Caco-2 (cell line): ENCODE data around the gene XPO4. TPM values are rescaled to one million over a fixed set of nuclear protein-coding genes. Genes with fewer than 3 reads are reported as not detected.
"Not testable (repeated sequence)": the region's sequence is repeated elsewhere in the genome, so short reads cannot be mapped to it uniquely, and the experiment has no call there.

Experiments
- BruUV-seq: library from RNA; stranded (reverse); fragments of 400-500 nt; replicated peaks from 2 replicates; lab custom pipeline; 2021; lab: Mats Ljungman, UMichigan
- CTCF ChIA-PET: fragments of 300-600 bp; sonication (Branson Sonifier 250); formaldehyde crosslinking; loops from one replicate; lab custom pipeline; 2022; ENCODE audit warnings: antibody characterized with exemption; lab: Charles Lee
- POLR2A ChIA-PET: fragments of 300-600 bp; sonication (Branson Sonifier 250); formaldehyde crosslinking; loops from one replicate; lab custom pipeline; 2022; ENCODE audit warnings: antibody characterized with exemption; lab: Charles Lee
- DNase-seq, 2 experiments: peaks; one replicate each; pipeline versions ENCODE4 v3.0.0 to v3.0.0-alpha.2; 2020 to 2022
- H3K27me3 ChIP-seq: replicated peaks from 2 replicates; pipeline ENCODE4 v1.6.0; 2011; ENCODE audit warnings: low read length; ENCODE audit not compliant: control insufficient read depth, insufficient read depth
- H3K36me3 ChIP-seq: 2 replicates; pipeline ENCODE4 v1.5.1; 2011; ENCODE audit warnings: low read length; ENCODE audit not compliant: control insufficient read depth, insufficient read depth
- H3K4me1 ChIP-seq: fragments of 250-450 bp; sonication (Bioruptor Pico); 2 replicates; pipeline ENCODE4 v1.5.1; 2020; ENCODE audit warnings: mild to moderate bottlenecking
- H3K4me3 ChIP-seq: 2 replicates; pipeline ENCODE4 v1.5.1; 2011; ENCODE audit warnings: low read depth, mild to moderate bottlenecking, control low read depth, low read length
- H3K9me3 ChIP-seq: fragments of 250-450 bp; sonication (Bioruptor Pico); 2 replicates; pipeline ENCODE4 v1.5.1; 2020; ENCODE audit warnings: mild to moderate bottlenecking, moderate library complexity
- H3K27ac Mint-ChIP-seq: one replicate; pipeline ENCODE4 v1.8.0; 2022; ENCODE audit warnings: mixed read lengths; ENCODE audit not compliant: unreplicated experiment
- H3K27me3 Mint-ChIP-seq: one replicate; pipeline ENCODE4 v1.8.0; 2022; ENCODE audit warnings: mixed read lengths; ENCODE audit not compliant: insufficient read depth, unreplicated experiment
- H3K36me3 Mint-ChIP-seq: one replicate; pipeline ENCODE4 v1.8.0; 2022; ENCODE audit warnings: mild to moderate bottlenecking, mixed read lengths; ENCODE audit not compliant: insufficient read depth, unreplicated experiment
- H3K4me1 Mint-ChIP-seq: one replicate; pipeline ENCODE4 v1.8.0; 2022; ENCODE audit warnings: low read depth, mixed read lengths; ENCODE audit not compliant: unreplicated experiment
- H3K4me3 Mint-ChIP-seq: one replicate; pipeline ENCODE4 v1.8.0; 2022; ENCODE audit warnings: mild to moderate bottlenecking, moderate library complexity, mixed read lengths; ENCODE audit not compliant: unreplicated experiment
- H3K9me3 Mint-ChIP-seq: one replicate; pipeline ENCODE4 v1.8.0; 2022; ENCODE audit warnings: mixed read lengths; ENCODE audit not compliant: unreplicated experiment
- intact Hi-C: fragments of 100-400 bp; cut with micrococcal nuclease; formaldehyde crosslinking; loops from one replicate; pipeline ENCODE4 v1.10.0; 2022; ENCODE audit not compliant: unreplicated experiment
- total RNA-seq: library from RNA; stranded (reverse); gene quantifications from 2 replicates; pipeline ENCODE4 v1.2.3, GENCODE V29; 2022
- TF ChIP-seq, protein P1 (sequence below), 2 experiments: fragments of 200-600 bp in 1 of 2; IDR thresholded peaks; 1 replicate in 1 of 2; 2 replicates in 1 of 2; pipeline versions ENCODE4 v1.5.1 to v1.8.0; 2011 to 2022; ENCODE audit warnings: antibody characterized with exemption in 1 of 2, control low read depth in 1 of 2, inconsistent platforms in 1 of 2, low read depth in 1 of 2, low read length in 1 of 2, mild to moderate bottlenecking in 1 of 2, moderate library complexity in 1 of 2; ENCODE audit not compliant: insufficient read depth in 1 of 2, severe bottlenecking in 1 of 2, unreplicated experiment in 1 of 2

The XPO4 gene
- total RNA-seq, 1 experiment from 2014 or later: 33.3 TPM

DNA sequence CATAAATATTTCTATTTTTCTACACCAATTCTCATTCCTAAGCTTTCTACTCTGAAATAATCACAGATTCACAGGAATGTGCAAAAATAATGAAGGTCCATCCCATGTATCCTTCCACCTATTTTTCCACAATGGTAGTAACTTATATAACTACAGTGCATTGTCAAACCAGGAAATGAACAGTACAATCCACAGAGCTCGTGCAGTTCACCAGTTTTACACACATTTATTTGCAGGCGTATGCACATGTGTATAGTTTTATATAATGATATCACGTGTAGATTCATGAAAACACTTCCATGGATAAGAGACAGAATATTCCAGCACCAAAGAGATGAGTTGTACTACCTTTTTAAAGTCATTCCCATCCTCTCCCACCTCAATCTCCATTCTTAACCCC lies 141.7 kb downstream of the XPO4 start:
- BruUV-seq: no TSS peak
- CTCF ChIA-PET: no interaction called here
- POLR2A ChIA-PET: no interaction called here
- H3K27me3 ChIP-seq: no peaks in the 10 kb centered on the region
- no peak for DNase-seq
- Mint-ChIP-seq H3K27ac (no peak overlapping the region), H3K4me3 (no peak overlapping the region), H3K9me3 (peaks cover 12% of the 10 kb centered on the region), H3K27me3 (no peaks in the 10 kb centered on the region), H3K36me3 (no peaks in the 10 kb centered on the region), H3K4me1 (peaks cover 7% of the 10 kb centered on the region)
- H3K36me3 ChIP-seq: no peaks in the 10 kb centered on the region
- no peak overlapping the region for H3K4me3 ChIP-seq
- peaks cover 8% of the 10 kb centered on the region for H3K9me3 ChIP-seq
- TF ChIP-seq, protein P1, sequence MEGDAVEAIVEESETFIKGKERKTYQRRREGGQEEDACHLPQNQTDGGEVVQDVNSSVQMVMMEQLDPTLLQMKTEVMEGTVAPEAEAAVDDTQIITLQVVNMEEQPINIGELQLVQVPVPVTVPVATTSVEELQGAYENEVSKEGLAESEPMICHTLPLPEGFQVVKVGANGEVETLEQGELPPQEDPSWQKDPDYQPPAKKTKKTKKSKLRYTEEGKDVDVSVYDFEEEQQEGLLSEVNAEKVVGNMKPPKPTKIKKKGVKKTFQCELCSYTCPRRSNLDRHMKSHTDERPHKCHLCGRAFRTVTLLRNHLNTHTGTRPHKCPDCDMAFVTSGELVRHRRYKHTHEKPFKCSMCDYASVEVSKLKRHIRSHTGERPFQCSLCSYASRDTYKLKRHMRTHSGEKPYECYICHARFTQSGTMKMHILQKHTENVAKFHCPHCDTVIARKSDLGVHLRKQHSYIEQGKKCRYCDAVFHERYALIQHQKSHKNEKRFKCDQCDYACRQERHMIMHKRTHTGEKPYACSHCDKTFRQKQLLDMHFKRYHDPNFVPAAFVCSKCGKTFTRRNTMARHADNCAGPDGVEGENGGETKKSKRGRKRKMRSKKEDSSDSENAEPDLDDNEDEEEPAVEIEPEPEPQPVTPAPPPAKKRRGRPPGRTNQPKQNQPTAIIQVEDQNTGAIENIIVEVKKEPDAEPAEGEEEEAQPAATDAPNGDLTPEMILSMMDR (IDR thresholded peaks at IDR 0.05; ENCODE audit: insufficient read depth in 1 of 2, low read depth in 1 of 2, low read length in 1 of 2, severe bottlenecking in 1 of 2, unreplicated experiment in 1 of 2): no peak
- intact Hi-C loops: no loop called here
- H3K4me1 ChIP-seq: no peaks in the 10 kb centered on the region

DNA sequence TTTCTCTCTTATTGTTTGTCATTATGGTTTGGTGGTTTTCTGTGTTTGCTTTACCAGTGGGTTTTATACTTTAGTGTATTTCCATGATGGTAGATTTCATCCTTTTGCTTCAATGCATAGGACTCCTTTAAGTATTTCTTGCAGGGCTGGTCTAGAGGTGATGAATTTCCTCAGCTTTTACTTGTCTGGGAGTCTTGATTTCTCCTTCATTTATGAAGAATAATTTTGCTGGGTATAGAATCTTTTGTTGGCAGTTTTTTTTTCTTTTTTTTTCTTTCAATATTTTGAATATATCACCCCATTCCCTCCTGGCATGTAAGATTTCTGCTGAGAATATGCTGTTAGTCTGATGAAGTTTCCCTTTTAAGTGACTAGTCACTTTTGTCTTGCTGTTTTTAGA lies 148.5 kb downstream of the XPO4 start:
- H3K9me3 ChIP-seq: peaks cover 24% of the 10 kb centered on the region
- DNase-seq: no peak
- Mint-ChIP-seq H3K36me3 (no peaks in the 10 kb centered on the region), H3K4me3 (no peak overlapping the region), H3K27me3 (no peaks in the 10 kb centered on the region), H3K4me1 (peaks cover 7% of the 10 kb centered on the region), H3K9me3 (peaks cover 51% of the 10 kb centered on the region), H3K27ac (no peak overlapping the region)
- POLR2A ChIA-PET: interaction anchor here (0.6 kb wide), 1 partner anchor 247 kb away, joined by 5 read pairs; no protein-coding TSS in a partner anchor
- BruUV-seq: no TSS peak
- no peaks in the 10 kb centered on the region for H3K36me3 ChIP-seq
- CTCF ChIA-PET: no interaction called here
- TF ChIP-seq, protein P1 (IDR thresholded peaks at IDR 0.05; ENCODE audit: insufficient read depth in 1 of 2, low read depth in 1 of 2, low read length in 1 of 2, severe bottlenecking in 1 of 2, unreplicated experiment in 1 of 2): no peak
- no peaks in the 10 kb centered on the region for H3K27me3 ChIP-seq
- no peaks in the 10 kb centered on the region for H3K4me1 ChIP-seq
- H3K4me3 ChIP-seq: no peak overlapping the region
- intact Hi-C loops: no loop called here

DNA sequence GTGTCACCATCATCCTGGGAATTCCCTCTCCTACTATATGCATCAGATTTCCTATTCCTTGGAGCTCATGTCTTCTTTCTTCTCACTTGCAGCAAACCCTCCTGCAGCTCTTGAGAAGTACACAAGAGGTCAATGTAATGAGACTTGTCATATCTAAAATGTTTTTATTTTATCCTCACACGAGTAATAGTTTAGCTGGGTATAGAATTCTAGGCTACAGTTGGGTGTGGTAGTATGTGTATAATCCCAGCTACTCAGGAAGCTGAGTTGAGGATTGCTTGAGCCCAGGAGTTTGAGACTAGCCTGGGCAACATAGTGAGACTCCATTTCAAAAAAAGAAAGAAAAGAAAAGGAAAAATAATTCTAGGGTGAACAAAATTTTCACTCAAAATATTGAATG lies 153.2 kb downstream of the XPO4 start:
- Mint-ChIP-seq H3K9me3 (peaks cover 46% of the 10 kb centered on the region), H3K36me3 (no peaks in the 10 kb centered on the region), H3K4me3 (no peak overlapping the region), H3K27me3 (no peaks in the 10 kb centered on the region), H3K27ac (no peak overlapping the region), H3K4me1 (no peaks in the 10 kb centered on the region)
- intact Hi-C loops: no loop called here
- TF ChIP-seq, protein P1 (IDR thresholded peaks at IDR 0.05; ENCODE audit: insufficient read depth in 1 of 2, low read depth in 1 of 2, low read length in 1 of 2, severe bottlenecking in 1 of 2, unreplicated experiment in 1 of 2): no peak
- peaks cover 17% of the 10 kb centered on the region for H3K9me3 ChIP-seq
- BruUV-seq: no TSS peak
- H3K4me1 ChIP-seq: no peaks in the 10 kb centered on the region
- CTCF ChIA-PET: no interaction called here
- H3K4me3 ChIP-seq: no peak overlapping the region
- POLR2A ChIA-PET: no interaction called here
- no peak for DNase-seq
- no peaks in the 10 kb centered on the region for H3K27me3 ChIP-seq
- no peaks in the 10 kb centered on the region for H3K36me3 ChIP-seq

DNA sequence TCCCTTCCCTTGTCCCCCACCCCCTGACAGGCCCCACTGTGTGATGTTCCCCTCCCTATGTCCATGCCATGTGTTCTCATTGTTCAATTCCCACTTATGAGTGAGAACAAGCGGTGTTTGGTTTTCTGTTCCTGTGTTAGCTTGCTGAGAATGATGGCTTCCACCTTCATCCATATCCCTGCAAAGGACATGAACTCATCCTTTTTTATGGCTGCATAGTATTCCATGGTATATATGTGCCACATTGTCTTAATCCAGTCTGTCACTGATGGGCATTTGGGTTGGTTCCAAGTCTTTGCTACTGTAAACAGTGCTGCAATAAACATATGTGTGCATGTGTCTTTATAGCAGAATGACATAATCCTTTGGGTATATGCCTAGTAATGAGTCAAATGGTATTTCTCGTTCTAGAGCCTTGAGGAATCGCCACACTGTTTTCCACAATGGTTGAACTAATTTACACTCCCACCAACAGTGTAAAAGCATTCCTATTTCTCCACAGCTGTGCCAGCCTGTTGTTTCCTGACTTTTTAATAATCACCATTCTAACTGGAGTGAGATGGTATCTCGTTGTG lies 158.6 kb downstream of the XPO4 start:
- BruUV-seq, H3K4me1 ChIP-seq, H3K36me3 Mint-ChIP-seq, CTCF ChIA-PET, H3K27ac Mint-ChIP-seq, intact Hi-C loops, H3K4me3 Mint-ChIP-seq, H3K9me3 Mint-ChIP-seq, H3K4me1 Mint-ChIP-seq, H3K4me3 ChIP-seq, H3K36me3 ChIP-seq, H3K27me3 ChIP-seq, H3K9me3 ChIP-seq, H3K27me3 Mint-ChIP-seq, POLR2A ChIA-PET, DNase-seq: not testable (repeated sequence)
